ENCODE results near the gene SLC8A1.

The SLC8A1 gene

GRCh38 chr2:40384233-40384632, 67.7 kb downstream of the SLC8A1 start:
- DNase-seq (ENCODE audit: low spot score): no peak

- no peak for DNase-seq (ENCODE audit: low spot score)
Measured at GRCh38 chr2:40380721-40381120, 71.2 kb downstream of the SLC8A1 start.

- DNase-seq (ENCODE audit: low spot score): no peak
Measured at GRCh38 chr2:40380041-40380440, 71.8 kb downstream of the SLC8A1 start.

GRCh38 chr2:40374543-40375240, 77.2 kb downstream of the SLC8A1 start:
- DNase-seq (ENCODE audit: low spot score): no peak

- no peak for DNase-seq (ENCODE audit: low spot score)
Measured at GRCh38 chr2:40373111-40373510, 78.8 kb downstream of the SLC8A1 start.

GRCh38 chr2:40372283-40372985, 79.5 kb downstream of the SLC8A1 start:
- DNase-seq (ENCODE audit: low spot score): no peak

GRCh38 chr2:40371525-40372282, 80.2 kb downstream of the SLC8A1 start:
- DNase-seq (ENCODE audit: low spot score): no peak

- no peak for DNase-seq (ENCODE audit: low spot score)
Measured at GRCh38 chr2:40370007-40370395, 81.9 kb downstream of the SLC8A1 start.

GRCh38 chr2:40369267-40370006, 82.5 kb downstream of the SLC8A1 start:
- DNase-seq (ENCODE audit: low spot score): no peak

- no peak for DNase-seq (ENCODE audit: low spot score)
Measured at GRCh38 chr2:40367652-40368051, 84.2 kb downstream of the SLC8A1 start.

GRCh38 chr2:40367032-40367431, 84.9 kb downstream of the SLC8A1 start:
- DNase-seq (ENCODE audit: low spot score): no peak

- no peak for DNase-seq (ENCODE audit: low spot score)
Measured at GRCh38 chr2:40364151-40364874, 87.6 kb downstream of the SLC8A1 start.

- DNase-seq (ENCODE audit: low spot score): no peak
Measured at GRCh38 chr2:40363631-40364030, 88.3 kb downstream of the SLC8A1 start.

- no peak for DNase-seq (ENCODE audit: low spot score)
Measured at GRCh38 chr2:40363231-40363630, 88.7 kb downstream of the SLC8A1 start.

- no peak for DNase-seq (ENCODE audit: low spot score)
Measured at GRCh38 chr2:40361478-40361877, 90.4 kb downstream of the SLC8A1 start.

GRCh38 chr2:40360652-40361051, 91.2 kb downstream of the SLC8A1 start:
- DNase-seq (ENCODE audit: low spot score): no peak

GRCh38 chr2:40359811-40360210, 92.1 kb downstream of the SLC8A1 start:
- no peak for DNase-seq (ENCODE audit: low spot score)

- DNase-seq (ENCODE audit: low spot score): no peak
Measured at GRCh38 chr2:40358783-40359182, 93.1 kb downstream of the SLC8A1 start.

GRCh38 chr2:40357667-40358066, 94.2 kb downstream of the SLC8A1 start:
- DNase-seq (ENCODE audit: low spot score): no peak

GRCh38 chr2:40355451-40355850, 96.4 kb downstream of the SLC8A1 start:
- DNase-seq (ENCODE audit: low spot score): no peak

GRCh38 chr2:40353231-40353630, 98.7 kb downstream of the SLC8A1 start:
- DNase-seq (ENCODE audit: low spot score): no peak

- no peak for DNase-seq (ENCODE audit: low spot score)
Measured at GRCh38 chr2:40352703-40353099, 99.2 kb downstream of the SLC8A1 start.
